GM19240 (cell line): ENCODE results near the gene WDFY4.

Source experiments
- DNase-seq: peaks from one replicate; pipeline ENCODE4 v3.0.0; 2011; ENCODE audit warnings: low spot score; ENCODE audit not compliant: insufficient read length

Gene WDFY4

GRCh38 chr10:48740015-48740707 lies 55.5 kb downstream of the WDFY4 start:
- DNase-seq, result no peak

GRCh38 chr10:48740988-48741387 lies 56.3 kb downstream of the WDFY4 start:
- DNase-seq, result no peak

- no peak for DNase-seq
These were observed 58.5 kb downstream of the WDFY4 start for GRCh38 chr10:48742891-48743860.

DNA sequence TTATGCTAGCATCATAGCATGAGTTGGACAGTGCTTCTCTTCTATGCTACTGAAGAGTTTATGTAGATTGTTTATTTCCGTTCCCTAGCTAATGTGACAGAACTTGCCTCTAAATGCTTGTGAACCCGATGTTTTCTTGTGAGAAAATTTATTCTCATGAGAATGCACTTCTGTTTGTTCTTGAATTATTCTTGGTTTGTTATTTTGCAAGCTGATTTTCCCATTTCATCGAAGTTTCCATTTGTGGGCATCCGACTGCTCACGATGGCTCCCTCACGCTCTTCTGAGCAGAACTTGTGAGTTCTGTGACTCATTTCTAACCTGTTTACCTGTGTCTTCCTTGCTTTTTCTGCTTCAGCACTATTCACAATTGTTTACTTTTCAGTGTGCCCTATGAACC lies 59.9 kb downstream of the WDFY4 start:
- no peak for DNase-seq

DNA sequence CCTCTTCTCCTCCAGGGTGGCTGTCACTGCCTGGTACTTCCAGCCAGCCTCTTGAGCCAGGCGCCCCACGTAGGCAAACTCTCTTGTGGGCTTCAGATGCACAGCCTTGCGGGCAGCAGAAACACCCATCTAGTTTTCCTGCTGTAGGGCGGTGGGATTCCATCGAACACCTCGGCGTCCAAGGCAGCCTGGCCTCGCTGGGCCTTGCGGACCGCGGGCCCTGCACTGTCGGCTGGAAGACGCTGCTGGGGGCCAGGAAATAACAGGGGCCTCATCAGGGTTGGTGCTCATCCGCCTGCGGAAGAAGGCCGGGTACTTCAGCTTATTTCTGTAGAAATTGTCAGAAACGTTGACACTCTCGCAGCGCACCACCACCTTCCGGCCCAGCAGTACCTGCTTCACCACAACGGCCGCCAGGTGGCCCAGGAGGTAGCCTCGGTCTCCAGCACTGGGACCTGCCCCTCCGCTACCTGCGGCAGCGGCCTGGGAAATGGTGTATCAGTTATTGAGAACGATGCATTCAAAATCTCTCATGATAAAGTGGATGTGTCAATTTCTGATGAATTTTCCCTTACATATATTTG lies 61.1 kb downstream of the WDFY4 start:
- no peak for DNase-seq

DNA sequence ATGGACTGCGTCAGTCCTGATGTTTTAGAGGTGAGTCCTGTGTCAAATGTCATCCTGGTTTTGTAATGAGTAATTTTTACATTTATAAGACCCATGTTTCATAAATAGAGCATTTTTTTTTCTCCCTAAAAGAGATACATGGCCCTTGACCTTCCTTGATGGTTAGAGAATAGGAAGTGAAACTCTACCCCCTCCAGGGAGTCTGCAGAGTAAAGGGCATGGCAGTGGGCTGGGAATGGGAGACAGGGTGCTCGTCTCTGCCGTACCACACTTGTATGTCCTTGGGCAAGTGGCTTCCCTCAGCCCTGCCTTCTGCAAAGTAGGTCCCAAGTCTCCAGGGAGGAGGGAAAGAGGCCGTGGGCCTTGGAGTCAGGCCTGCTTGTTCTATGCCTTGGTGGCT lies 63.9 kb downstream of the WDFY4 start:
- no peak for DNase-seq

DNA sequence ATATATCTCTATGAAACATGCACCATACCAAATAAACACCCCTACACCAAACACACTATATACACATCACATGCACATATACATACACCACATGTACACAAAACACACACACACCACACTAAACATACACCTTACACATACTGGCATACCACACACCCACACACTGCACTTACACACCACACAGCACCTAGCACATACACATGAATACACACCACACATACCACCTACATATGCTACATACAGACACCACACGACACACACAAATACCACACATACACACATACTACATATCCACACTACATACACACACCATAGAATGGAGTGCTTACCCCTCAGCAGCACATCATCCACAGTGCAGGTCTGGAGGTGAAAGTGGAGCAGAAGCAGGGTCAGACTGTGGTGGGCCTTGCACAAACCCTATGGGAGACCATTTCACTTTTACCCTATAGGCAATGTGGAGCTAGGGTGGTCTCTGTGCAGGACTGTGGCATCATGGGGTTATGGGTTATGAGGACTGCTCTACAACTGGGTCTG lies 64.6 kb downstream of the WDFY4 start:
- no peak for DNase-seq

DNA sequence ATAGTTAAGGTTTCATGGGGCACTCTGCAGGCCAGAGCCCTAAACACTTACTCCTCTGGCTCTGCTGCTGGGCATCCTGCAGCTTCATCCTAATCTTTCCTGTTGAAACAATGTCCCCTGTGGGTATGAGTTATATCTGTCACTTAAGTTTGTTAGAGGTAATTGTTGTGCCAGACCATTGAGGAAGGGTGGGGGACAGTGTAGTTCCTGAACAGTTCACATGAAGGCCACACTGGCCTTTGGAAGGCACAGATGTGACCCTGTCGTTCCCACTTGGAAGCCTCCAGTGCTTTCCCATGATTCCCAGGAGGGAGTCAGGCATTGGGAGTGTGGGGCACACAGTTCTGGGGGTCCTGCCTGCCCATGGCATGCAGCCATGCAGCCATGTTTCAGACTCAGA lies 65.3 kb downstream of the WDFY4 start:
- DNase-seq, result no peak

DNA sequence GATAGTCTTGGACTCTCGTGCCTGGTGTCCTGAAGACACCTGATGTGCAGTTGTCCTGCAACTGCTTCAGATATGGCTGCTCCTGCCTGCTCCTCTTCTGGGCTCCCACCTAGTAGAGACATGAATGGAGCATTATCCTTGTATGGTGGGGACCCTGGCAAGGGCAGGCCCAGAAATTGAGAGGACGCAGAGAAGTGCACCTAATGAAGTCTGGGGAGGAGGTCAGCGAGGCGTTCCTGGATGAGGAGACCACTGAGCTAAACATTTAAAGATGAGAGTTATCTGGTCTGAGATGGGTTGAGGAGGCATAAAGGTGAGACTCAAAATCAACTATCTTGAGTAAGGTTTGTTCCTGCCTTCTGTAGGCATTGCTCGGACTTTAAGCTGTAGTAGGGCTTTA lies 66.3 kb downstream of the WDFY4 start:
- DNase-seq, result no peak

DNA sequence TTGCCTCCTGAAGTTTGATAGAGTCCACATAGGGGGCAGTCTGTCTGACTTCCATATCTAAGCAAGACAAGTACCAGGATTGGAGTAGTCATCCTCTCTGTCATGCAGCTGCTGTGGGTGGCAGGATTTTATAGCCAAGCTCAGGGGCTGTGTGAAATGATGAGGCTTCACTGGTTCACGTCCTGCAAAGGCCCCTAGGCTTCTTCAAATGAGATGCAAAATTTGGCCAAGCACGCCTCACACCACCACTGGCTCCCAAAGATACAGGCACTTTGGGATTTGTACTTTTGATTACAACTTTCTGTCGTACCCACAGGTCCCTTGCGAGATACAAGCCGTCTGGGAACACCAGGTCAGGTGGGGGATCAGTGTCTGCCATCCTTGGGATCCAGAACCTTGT lies 67.1 kb downstream of the WDFY4 start:
- DNase-seq, result no peak

- no peak for DNase-seq
These were observed 73.7 kb downstream of the WDFY4 start for GRCh38 chr10:48758411-48758810.

DNA sequence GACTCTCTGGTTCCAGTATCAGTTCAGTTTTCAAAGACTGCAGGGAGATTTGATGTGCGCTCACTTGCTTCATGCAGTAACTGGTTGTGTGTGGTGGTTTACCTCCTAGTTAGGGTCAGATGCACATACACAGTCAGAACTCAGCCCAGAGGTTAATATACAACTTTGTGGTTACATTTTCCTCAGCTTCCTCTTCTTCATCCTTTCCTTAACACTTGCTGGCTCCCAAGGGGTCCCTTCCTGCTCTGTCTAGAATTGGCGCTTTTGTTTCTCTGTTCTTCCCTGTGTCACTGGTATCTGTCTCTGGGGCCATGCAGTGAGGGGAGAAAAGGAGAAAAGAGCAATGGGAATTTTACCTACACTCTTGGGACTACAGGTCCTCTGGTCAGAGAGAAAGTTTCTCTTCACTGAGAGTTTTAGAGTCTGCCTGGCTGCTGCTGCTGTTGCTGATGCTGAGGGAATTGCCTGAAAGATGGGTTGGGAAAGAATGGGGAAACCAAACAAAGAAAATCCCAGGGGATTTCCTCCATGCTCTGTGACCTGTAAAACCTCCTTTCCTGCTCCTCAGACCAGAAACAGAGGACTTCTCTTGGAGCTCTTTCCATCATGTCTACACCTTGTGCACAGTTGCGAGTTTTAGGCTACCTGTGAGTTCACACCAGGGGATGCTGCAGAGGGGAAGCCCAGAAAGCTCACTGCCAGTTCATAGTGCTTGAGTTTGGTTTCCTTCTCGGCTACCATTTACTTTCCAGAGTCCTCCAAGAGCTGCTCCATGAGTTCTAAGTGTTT lies 74.6 kb downstream of the WDFY4 start:
- DNase-seq, result no peak

DNA sequence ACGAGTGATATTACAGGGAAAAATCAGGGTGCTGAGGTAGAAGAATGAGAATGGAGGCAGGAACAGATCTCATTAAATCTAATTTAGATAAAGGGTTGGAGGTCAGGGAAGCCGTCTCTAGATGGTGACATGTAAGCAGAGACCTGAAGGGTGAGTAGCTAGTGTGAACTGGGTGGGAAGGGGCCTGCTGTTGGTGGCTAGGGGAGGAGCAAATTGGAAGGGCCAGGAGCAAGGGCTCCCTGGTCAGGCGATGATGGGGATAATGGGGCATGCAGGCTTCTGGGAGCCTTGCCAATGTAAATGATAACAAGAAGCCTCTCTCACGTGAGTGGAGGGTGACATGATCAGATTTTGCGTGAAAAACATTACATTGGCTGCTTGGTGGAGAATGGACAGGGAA lies 76.3 kb downstream of the WDFY4 start:
- DNase-seq, result no peak

GRCh38 chr10:48762064-48763042 lies 77.7 kb downstream of the WDFY4 start:
- no peak for DNase-seq

DNA sequence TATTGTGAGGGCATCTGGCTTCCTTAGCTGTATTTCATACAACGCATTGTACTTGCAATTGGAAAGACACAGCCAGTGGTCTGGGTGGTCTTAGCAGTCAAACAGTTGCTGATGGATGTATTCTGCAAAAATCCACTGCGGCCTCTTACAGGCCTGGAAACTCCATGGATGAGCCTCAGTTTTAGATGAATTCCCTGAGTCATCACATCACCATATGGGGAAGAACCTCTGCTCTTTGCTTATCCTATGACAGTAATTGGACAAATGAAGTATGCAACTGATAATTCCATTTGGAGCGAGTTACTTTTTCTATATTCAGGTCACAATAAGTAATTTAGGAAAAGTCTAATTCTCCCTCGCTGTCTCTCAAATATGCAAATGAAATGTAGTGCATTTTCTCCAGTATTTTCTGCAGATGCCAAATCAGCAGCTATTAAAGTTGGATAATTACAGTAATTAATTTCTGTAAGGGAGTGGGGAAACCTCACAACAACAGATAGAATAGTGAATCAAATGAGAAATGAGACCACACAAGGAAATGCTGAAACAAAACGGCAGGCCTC lies 78.8 kb downstream of the WDFY4 start:
- no peak for DNase-seq

- DNase-seq, result no peak
These were observed 79.8 kb downstream of the WDFY4 start for GRCh38 chr10:48764486-48764885.

DNA sequence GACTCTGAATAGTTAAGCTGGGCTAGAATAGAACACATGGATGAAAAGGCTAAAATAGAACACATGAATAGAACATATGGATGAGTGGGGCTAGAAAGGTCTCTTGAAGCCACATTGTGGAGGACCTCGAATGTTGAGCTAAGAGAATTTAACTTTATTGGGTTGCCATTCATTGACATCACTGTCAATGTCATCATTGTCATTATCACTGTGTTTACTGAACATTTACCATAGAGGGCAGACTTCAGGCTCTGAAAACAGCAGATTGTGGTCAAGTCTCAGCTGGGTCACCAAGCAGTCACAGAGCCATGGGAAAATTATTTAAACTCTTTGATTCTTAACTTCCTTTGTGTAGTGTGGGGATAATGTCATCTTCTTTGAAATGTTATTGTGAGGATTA lies 80.4 kb downstream of the WDFY4 start:
- no peak for DNase-seq

- no peak for DNase-seq
These were observed 80.9 kb downstream of the WDFY4 start for GRCh38 chr10:48765527-48765926.

DNA sequence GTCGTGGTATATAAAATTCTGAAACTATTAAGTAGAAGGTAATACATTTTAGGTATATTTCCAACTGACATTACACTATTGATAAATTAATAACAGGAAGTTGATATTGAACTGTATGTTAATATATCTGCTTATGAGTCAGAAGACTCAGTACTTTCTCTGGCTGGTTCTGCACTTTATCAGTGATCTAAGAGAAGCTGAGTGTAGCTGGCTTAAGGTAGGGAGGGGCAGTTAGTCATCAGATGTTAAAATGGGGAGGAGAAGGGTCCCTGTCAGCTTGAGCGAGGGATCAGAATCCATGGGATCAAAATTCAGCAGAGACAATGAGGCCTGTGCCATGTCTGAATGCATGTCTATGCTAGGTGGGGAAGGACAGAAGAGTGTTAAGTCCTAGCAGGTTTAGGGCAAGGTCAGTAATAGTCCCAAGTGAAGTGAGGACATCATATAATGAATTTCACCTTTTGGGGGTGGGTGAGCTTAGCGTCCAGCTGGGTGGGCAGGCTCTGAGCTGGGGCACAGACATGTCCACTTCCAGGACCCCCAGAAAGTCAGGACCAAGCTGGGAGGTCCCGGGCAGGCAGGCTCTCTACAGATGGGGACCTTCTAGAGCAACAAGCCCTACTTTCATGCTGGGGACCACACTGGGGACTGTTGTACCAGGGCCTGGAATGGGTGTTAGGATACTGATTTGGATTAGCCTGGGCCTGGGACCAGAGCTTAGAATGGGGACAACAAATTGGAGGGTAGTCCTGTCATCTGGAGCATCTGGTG lies 82.9 kb downstream of the WDFY4 start:
- DNase-seq, result no peak
